Right atrium auricular region (tissue), 2 donors: ENCODE data around the gene MAS1L. TPM values are rescaled to one million over a fixed set of nuclear protein-coding genes. Genes with fewer than 3 reads are reported as not detected.

Source experiments
- DNase-seq: peaks from one replicate; pipeline ENCODE4 v3.0.0-alpha.2; 2019; ENCODE audit warnings: low spot score
- H3K27ac ChIP-seq, 2 donors: fragments of 200-600 bp; sonication (generic); 1 replicate in 1 of 2; 2 replicates in 1 of 2; pipeline ENCODE4 v1.5.1; 2016 to 2019
- H3K27me3 ChIP-seq, 2 donors: fragments of 200-600 bp; sonication (generic); one replicate each; pipeline versions ENCODE4 v1.5.1 to v1.6.0; 2017 to 2019
- H3K36me3 ChIP-seq: fragments of 200-600 bp; sonication (generic); one replicate; pipeline ENCODE4 v1.5.1; 2016
- H3K4me1 ChIP-seq, 2 donors: fragments of 200-600 bp; sonication (generic); one replicate each; pipeline versions ENCODE4 v1.5.1 to v1.6.0; 2017 to 2019
- H3K4me3 ChIP-seq, 2 donors: fragments of 200-600 bp; sonication (generic); 1 replicate in 1 of 2; 2 replicates in 1 of 2; pipeline ENCODE4 v1.5.1; 2017 to 2019; ENCODE audit warnings: mild to moderate bottlenecking in 1 of 2, moderate library complexity in 1 of 2
- H3K9me3 ChIP-seq, 2 donors: fragments of 200-600 bp; sonication (generic); one replicate each; pipeline ENCODE4 v1.5.1; 2019
- CTCF ChIP-seq, 2 donors: fragments of 200-600 bp; sonication (generic); IDR thresholded peaks; one replicate each; pipeline ENCODE4 v1.5.1; 2019; ENCODE audit warnings: antibody characterized with exemption in 2 of 2
- total RNA-seq, 2 donors: library from RNA; depleted of rRNA; stranded (reverse); fragments of >200 nt; gene quantifications; one replicate each; pipeline ENCODE4 v1.1.0, GENCODE V29; 2016

Gene MAS1L
- total RNA-seq, 2 donors from 2014 or later: not detected

DNA sequence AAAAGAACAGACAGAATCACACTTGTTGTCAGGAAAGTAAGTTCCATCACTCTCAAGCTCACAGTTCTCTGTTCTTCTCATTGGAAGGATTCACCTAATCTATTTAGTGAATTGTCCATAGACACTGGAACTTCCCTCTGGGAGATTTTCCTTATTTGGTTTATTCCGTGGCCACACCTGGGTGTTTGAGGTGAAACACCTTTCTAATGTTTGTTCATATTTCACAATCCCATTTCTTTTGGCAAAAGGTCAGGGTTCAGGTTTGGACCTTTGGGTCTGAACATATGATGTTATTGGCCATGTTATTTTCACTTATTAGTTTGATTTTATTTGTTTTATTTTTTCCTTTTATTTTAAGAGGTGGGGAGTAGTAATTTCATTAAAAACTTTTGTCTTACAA lies 4.0 kb downstream of the MAS1L start:
- Histone ChIP-seq H3K36me3 (no peaks in the 10 kb centered on the region), H3K4me1 (no peaks in the 10 kb centered on the region), H3K27ac (no peak overlapping the region), H3K9me3 (no peaks in the 10 kb centered on the region), H3K4me3 (no peak overlapping the region), H3K27me3 (no peaks in the 10 kb centered on the region)
- DNase-seq: no peak
- no peak for TF ChIP-seq CTCF (IDR thresholded peaks at IDR 0.05)

DNA sequence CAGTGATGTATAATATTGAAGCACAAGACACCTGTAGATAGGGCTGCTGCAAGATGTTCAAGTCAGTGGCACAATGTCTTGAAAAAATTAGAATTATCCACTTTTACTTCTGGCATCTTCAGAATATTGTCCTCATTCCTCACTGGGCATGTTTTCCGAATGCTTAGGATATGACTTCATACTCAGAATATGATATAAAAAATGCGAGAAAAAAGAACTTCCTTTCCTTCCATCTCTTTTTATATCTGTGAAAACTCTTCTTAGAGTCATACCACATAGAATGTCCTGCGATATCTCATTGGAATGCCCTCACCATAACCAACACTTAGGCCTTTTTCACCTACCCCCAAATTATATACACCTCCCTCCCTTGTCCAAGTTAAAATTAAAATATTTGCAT lies 4.6 kb downstream of the MAS1L start:
- H3K4me1 ChIP-seq: no peaks in the 10 kb centered on the region
- no peaks in the 10 kb centered on the region for H3K9me3 ChIP-seq
- DNase-seq: no peak
- no peaks in the 10 kb centered on the region for H3K36me3 ChIP-seq
- no peak overlapping the region for H3K27ac ChIP-seq
- no peaks in the 10 kb centered on the region for H3K27me3 ChIP-seq
- no peak overlapping the region for H3K4me3 ChIP-seq
- TF ChIP-seq CTCF (IDR thresholded peaks at IDR 0.05): no peak

- Histone ChIP-seq H3K4me3 (no peak overlapping the region), H3K9me3 (no peaks in the 10 kb centered on the region), H3K27me3 (no peaks in the 10 kb centered on the region), H3K4me1 (no peaks in the 10 kb centered on the region), H3K27ac (no peak overlapping the region), H3K36me3 (no peaks in the 10 kb centered on the region)
- TF ChIP-seq CTCF (IDR thresholded peaks at IDR 0.05): no peak
- DNase-seq: no peak
Observed at GRCh38 chr6:29479560-29479959, 8.2 kb downstream of the MAS1L start.

- H3K4me3 ChIP-seq: no peak overlapping the region
- no peaks in the 10 kb centered on the region for H3K4me1 ChIP-seq
- no peak for DNase-seq
- no peaks in the 10 kb centered on the region for H3K27me3 ChIP-seq
- H3K9me3 ChIP-seq: no peaks in the 10 kb centered on the region
- H3K36me3 ChIP-seq: no peaks in the 10 kb centered on the region
- TF ChIP-seq CTCF (IDR thresholded peaks at IDR 0.05): no peak
- H3K27ac ChIP-seq: no peak overlapping the region
Observed at GRCh38 chr6:29478740-29479139, 9.0 kb downstream of the MAS1L start.

DNA sequence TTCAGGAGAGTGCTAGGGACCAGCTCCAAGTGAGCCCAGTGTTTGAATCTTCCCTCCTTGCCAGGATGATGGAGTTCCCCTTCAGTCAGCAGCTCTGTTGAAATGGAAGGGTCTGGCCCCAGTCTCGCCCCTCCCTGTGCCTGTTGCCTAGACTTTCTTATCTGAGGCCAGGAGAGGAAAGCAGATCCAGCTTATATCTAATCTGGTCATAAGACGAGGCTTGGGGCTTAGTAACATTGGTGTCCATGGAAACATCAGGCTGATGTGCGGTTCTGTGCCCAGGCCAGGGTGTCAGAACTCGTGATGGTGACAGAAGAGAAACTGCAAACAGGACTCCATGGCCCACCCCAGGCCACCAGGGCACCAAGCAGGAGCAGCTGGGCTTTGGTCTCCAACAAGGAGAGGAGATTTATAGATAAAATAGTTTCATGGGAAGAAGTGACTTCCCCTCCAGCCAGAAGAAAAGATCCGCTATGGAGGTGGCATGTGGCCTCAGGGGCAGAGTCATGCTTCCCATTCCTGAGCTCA lies 9.8 kb downstream of the MAS1L start:
- TF ChIP-seq CTCF (IDR thresholded peaks at IDR 0.05): no peak
- Histone ChIP-seq H3K27ac (no peak overlapping the region), H3K4me3 (no peak overlapping the region), H3K36me3 (no peaks in the 10 kb centered on the region), H3K9me3 (no peaks in the 10 kb centered on the region), H3K27me3 (no peaks in the 10 kb centered on the region), H3K4me1 (no peaks in the 10 kb centered on the region)
- DNase-seq: no peak

DNA sequence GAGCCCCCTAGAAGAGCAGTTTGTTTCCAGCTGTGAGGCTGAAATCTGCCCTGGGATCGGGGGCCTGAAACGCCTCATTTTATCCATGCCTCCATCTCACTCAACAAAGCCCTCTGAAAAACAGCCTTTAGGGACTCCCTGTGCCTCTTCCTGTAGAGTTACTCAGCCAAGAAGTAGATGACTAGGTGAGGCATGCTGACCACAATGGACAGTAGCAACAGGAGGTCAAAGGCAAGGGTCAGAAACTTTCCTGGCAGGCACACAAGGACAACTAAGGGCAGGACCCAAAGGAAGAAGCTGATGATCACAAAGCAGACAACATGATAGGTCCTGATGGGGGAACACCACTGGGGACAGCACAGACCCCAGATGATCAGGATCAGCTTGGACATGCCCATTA lies 12.8 kb downstream of the MAS1L start:
- Histone ChIP-seq H3K9me3 (no peaks in the 10 kb centered on the region), H3K4me3 (no peak overlapping the region), H3K27ac (no peak overlapping the region), H3K4me1 (no peaks in the 10 kb centered on the region), H3K36me3 (no peaks in the 10 kb centered on the region), H3K27me3 (no peaks in the 10 kb centered on the region)
- DNase-seq: no peak
- no peak for TF ChIP-seq CTCF (IDR thresholded peaks at IDR 0.05)
